HG02678 (cell line): ENCODE results near the gene GSAP.
"Not testable (repeated sequence)": the region's sequence is repeated elsewhere in the genome, so short reads cannot be mapped to it uniquely, and the experiment has no call there.

ENCODE experiments used
- ATAC-seq: cut with Tn5 transposase; IDR thresholded peaks from one replicate; pipeline ENCODE4 v1.9.1; 2021; ENCODE audit warnings: mild to moderate bottlenecking, moderate library complexity; ENCODE audit not compliant: unreplicated experiment

Gene GSAP

GRCh38 chr7:77415823-77416620 is at the start of gene GSAP:
TSS of gene GSAP (minus strand) at chr7:77416349. CDS start at chr7:77416321, 28 bp downstream.
- peak; percentile 63 for ATAC-seq

DNA sequence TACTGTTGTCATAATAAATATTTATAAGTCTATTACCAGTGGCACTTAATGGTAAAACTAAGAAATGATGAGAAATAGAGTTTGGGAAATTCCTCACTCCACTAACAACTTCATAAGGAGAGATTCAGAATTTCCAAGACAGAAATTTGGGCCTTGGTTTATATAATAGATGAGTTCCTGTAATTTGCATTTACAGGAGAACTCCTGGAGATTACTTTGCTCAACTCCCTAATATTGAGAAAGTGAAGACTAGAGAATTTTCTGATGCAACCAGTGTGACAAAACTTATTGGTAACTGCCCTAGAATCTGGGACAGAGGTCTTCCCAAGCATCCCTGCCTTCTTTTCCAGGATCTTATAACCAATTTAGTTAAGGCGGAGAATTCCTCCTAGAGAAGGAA is 49.1 kb upstream of the GSAP start:
- no peak for ATAC-seq

DNA sequence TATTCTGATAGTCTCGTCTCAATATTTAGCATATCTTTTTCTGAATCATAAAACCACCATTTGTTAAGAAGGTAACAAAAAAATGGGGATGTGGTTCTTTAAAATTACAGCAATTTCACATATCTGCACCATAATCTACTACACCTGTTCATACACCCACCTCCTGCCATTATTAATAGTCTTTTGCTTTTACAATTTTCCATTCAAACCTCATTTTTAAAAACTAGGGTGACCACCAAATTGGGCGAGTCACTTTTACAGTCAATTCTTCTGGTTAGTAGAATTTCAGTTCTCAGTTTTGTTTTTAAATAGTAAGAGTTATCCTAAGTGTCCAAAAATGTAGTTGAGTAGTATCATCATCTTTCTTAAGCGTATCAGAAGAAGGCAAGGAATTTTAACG is 48.4 kb upstream of the GSAP start:
- peak; percentile 67 for ATAC-seq

- peak; percentile 49 for ATAC-seq
Observed at GRCh38 chr7:77463632-77464031, 47.5 kb upstream of the GSAP start.

DNA sequence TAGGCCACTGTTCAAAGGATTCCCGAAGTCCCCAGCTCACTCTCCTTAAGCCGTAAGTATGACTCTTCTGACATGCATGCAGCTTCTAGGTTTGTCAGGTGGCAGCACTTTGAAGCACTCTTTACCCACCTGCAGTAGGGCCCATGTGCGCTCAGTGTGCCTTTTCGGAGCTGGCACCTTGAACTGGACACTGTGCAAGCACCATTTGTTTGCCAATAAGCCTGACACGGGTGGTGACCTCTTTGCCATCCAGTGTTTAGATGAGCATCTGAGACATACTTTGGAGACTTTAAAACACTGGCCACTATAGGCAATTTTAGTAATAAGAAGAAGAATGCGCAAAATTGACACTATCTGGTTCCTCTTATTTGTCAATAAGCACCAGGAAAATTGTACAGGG is 45.7 kb upstream of the GSAP start:
- no peak for ATAC-seq

DNA sequence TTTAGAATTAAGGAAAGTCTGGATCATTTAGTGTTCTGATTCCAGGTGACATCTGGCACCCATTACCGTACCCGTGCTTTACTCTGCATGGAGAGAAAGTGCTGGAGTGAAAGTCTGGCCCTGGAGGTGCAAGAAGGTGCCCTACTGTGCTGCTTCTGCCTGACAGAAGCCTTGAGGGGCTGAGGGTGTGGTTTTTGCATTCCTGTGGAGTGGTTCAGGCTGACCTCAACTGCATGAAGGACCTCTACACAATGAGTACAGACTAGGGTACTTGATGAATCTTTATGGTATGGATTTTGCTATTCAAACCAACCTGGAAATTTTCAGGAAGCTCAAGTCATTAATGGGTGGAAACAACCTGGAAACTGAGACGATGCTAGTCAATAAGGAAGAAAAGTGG is 45.1 kb upstream of the GSAP start:
- ATAC-seq = no peak

GRCh38 chr7:77460057-77460486 is 43.9 kb upstream of the GSAP start:
- no peak for ATAC-seq

GRCh38 chr7:77459311-77459726 is 43.2 kb upstream of the GSAP start:
- ATAC-seq = no peak

DNA sequence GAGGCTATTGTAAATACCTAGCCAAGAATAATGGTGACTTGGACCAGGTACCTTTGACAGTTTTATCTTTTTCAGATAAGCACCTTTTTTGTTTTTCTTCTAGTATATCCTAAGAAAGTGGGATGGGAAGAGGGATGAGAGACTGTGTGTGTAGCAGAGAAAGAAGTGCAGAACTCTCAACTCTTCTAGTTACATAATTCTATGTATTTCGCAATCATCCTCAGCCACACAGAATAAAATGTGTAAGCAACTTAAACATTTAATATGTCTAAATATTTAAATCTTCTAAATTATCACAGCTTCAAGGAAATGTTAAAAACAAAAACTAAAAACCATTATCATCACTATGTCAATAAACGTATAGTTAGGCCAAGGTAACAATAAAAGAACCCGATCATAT is 42.6 kb upstream of the GSAP start:
- no peak for ATAC-seq

- no peak for ATAC-seq
Observed at GRCh38 chr7:77457779-77458178, 41.6 kb upstream of the GSAP start.

GRCh38 chr7:77456696-77457095 is 40.5 kb upstream of the GSAP start:
- ATAC-seq = no peak

- ATAC-seq = no peak
Observed at GRCh38 chr7:77455321-77455720, 39.2 kb upstream of the GSAP start.

GRCh38 chr7:77454802-77455201 is 38.7 kb upstream of the GSAP start:
- no peak for ATAC-seq

GRCh38 chr7:77453531-77453930 is 37.4 kb upstream of the GSAP start:
- ATAC-seq = no peak

DNA sequence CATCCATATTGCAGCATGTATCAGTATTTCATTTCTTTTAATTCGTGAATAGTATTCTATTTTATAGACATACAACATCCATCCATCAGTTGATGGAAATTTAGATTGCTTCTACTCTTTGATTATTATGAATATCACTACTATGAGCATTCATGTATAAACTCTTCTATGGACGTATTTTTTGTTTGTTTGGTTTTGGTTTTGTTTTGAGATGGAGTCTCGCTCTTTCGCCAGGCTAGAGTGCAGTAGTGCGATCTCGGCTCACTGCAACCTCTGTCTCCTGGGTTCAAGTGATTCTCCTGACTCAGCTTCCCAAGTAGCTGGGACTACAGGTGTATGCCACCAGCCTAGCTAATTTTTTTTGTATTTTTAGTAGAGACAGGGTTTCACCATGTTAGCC is 35.8 kb upstream of the GSAP start:
- ATAC-seq = not testable (repeated sequence)

DNA sequence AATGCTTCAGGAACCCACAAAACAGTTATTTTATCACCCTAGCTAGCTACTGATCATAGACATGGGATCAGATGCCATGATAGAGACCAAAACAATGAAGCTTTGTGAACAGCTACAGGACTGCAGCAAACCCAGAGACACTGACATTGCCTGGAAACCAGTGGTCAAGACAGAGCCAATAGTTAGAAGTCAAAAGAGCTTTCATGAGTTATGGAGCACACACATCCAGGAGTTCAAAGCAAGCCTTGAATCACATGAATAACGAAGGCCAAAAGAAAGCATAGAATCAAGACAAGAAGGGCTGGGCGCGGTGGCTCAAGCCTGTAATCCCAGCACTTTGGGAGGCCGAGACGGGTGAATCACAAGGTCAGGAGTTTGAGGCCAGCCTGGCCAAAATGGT is 34.5 kb upstream of the GSAP start:
- ATAC-seq = no peak

DNA sequence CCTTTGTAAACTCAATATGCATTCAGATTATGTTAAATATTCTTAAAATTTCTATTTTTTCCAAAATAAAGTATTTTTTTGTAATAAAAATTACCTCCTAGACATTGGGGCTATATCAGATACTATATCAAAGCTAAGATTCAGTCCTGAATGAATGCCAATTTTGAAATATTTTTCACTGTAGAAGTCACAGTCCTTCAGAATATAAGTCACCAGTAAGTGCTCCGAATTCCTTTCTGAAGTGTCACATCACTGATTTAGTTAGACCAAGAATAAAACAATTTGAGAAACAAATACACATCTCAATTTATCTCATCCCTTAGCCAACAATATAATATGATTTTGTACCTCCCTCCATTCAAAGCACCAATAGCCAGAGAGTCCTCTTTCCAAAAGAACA is 33.9 kb upstream of the GSAP start:
- no peak for ATAC-seq

DNA sequence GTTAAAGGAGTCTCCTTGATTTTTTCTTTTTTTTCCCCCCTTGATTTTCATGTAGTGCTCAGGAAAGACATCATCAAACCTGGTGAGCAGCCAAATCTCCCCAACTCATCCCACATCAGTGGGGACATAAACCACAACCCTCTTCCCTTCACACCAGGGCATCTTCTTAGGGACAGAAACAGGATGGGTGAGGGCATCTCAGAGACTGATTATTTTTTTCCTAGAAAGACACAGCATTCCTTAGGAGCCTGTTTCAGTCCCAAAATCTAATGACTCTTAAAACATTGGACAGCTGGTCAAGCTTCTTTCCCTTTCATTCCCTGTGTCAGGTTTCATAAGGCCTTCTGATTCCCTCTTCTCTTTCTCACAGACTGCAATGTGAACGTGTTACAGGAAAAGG is 31.5 kb upstream of the GSAP start:
- ATAC-seq = no peak

GRCh38 chr7:77444123-77444522 is 28.0 kb upstream of the GSAP start:
- ATAC-seq = no peak

GRCh38 chr7:77443042-77443441 is 26.9 kb upstream of the GSAP start:
- no peak for ATAC-seq

- no peak for ATAC-seq
Observed at GRCh38 chr7:77442636-77443035, 26.5 kb upstream of the GSAP start.

GRCh38 chr7:77441046-77441445 is 24.9 kb upstream of the GSAP start:
- no peak for ATAC-seq

- ATAC-seq = no peak
Observed at GRCh38 chr7:77439572-77439971, 23.4 kb upstream of the GSAP start.
